IPS-NIHi11 (cell line): ENCODE measurements around the gene KCNC4.

ENCODE experiments used
- DNase-seq: peaks from one replicate; pipeline ENCODE4 v3.0.0; 2012; ENCODE audit warnings: mixed read lengths, low spot score

Gene KCNC4

DNA sequence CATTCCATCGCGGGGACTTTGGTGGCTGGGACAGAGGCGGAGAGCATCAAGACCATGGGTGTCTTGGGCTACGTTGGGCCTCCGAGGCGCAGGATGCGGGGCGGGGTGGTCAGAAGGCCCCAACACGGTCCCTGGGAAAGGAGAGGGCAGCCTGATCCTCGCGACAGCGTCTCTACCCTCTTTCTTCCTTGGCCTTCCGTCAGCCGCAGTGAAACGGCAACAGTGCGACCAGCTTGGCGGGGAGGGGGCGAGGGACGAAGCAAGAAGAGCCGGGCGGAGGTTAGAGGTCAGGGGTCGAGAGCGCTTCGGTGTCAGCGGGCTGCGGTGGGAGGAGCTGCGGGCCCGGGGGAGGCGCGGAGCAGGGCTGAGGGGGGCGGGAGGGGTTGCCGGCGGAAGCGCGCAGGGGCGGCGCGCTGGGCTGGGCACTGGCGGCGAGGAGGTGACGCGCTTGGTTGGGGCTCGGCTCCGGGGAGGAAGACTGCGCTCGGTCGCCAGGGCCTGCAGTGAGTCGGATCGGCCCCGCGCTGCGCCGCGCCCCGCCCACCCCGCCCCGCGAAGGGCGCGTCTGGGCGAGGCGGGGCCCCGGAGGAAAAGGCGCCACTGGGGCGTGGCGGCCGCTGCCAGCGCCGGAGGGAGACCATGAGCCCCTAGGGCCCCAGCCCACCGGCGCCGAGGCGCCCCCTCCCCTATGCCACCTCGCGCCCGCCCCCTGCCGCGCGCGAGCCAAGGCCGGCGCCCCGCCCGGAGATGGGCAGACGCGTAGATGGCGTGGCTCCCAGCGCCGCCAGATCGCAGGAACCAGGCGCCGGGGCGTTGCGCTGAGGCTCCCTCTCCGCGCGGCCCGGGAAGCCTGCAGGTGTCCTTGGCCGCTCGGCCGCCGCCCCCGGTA lies at the start of gene KCNC4:
KCNC4 (plus strand) TSS at position 600 of the 889 bp plus-strand sequence. CDS start 1,186 bp downstream, outside the sequence.
- peak; percentile 92 for DNase-seq

DNA sequence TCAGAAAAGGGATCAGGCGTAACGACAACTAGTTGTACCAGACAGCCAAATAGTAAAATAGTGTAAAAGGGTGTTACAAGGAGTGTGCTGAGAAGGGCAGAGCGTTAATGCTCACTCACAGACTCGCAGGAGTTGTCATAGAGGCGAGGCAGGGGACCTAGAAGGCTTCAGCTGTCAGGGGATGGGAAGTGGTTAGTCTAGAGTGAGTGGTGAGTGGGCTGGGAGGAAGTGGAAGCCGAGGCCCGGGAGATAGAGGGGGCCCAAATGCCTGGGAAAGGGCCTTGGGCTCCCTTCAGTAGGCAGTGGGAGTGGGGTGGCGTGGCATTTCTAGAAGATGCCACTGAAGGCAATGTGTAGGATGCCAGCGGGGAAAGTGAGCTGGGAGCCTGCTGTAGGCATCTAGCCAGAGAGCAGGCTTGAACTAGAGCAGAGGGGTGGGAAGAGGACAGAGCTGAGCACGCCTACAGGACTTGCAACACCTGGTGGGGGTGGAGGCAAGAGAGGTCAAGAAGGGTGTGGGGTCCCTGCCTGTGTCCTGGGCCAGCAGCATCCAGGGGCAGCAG lies 49.5 kb upstream of the KCNC4 start:
- no peak for DNase-seq

DNA sequence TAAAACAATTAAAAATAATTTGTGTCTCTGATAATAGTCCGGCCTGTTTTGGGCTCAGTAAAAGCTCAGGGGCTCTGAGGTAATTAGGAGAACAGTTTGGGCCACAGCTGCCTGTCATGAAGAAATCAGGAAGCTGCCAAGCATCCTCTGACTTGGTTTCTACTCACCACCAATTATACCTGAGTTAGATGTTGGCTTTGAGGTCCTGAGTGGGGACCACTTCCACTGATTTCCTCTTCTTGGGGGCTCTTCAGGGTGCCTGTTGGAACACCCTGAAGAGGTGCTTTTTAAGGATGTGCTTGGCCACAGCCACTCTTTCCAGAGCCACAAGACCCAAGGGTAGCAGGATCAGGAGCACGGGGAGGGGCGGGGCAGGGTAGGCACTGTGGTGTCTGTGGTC lies 48.9 kb upstream of the KCNC4 start:
- no peak for DNase-seq

DNA sequence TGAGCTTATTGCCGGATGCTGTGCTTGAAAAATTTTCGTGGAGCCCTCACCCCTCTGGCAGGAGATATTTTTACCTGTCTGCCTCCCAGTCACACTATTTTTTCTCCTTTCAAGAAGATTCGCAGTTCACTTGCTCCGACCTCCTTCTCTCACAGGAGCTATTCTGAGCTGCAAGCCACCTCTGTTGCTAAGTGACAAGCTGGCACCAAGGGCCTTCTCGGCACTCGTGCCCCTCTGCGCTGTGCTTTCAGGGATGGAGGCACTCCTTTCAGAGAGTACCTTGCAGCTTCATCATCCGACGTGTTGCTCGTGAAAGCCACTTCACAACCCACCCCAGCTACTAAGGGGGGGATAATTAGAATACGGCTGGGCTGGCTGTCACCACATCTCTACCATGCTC lies 48.3 kb upstream of the KCNC4 start:
- no peak for DNase-seq

DNA sequence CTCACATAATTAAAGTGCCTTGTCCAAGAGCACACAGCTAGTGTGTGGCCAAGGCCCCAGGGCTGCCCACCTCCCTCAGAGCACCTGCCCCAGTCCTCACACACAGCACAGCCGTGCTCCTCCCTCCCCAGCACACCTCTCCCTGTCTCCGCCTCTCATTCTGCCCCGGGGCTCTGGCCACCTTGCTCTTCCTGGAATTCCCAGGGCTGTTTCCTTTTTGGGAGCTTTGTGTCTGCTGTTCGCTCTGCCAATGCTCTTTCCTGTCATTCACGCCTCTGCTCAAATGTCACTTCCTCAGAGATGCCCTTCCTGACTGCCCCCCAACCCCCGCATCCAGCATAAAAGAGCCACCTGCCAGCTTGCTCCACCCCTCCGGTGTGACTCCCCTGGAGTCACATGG lies 46.5 kb upstream of the KCNC4 start:
- no peak for DNase-seq

DNA sequence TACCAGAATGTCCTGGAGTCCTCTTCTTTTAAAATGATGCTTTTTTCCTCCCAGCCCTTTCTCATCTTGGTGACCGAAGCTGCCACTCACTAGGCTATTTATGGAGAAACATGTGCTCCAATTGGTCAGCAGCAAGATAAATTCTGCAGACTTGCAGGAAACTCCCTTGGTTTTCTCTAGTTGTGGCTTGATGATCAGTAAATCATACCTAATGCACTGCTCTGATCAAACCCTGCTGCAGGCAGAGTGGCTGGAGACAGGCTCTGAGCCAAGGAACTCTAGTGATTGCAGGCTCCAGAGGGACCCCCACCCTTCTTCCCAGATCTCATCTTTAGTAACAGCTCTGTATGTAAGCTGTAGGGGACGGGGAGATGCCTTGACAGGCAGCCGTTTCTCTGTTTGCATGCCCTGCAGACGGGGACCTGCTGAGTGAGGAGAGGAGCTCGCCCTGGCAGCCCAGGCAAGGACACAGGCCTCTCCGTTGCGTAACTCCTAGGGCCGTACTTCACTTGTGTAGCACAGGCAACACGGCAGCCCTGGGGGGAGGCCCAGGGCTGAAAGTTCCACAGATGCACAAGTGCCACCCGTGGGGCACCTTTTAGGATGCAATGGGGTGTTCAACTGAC lies 45.3 kb upstream of the KCNC4 start:
- DNase-seq = no peak

DNA sequence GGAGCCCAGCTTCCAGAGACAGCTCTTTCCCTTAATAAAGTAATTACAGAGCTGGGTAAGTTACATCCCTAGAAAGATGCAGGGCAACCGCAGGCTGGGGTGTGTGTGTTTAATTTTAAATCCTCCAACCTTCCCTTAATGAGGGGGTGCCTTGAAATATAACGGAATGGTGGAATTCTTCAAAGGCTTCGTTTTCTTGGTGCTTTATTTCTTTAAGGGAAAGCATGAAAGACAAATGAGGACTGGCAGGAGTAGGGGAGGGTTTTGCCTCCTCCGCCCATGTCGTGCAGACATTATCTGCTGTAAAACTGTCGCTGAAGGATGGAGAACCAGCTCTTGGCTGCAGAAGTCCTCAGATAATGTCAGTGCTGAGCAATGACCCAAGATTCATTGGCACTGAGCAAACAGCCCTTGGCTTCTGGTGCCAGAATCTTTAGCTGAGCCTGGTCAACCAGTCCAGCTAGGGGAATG lies 44.3 kb upstream of the KCNC4 start:
- no peak for DNase-seq

DNA sequence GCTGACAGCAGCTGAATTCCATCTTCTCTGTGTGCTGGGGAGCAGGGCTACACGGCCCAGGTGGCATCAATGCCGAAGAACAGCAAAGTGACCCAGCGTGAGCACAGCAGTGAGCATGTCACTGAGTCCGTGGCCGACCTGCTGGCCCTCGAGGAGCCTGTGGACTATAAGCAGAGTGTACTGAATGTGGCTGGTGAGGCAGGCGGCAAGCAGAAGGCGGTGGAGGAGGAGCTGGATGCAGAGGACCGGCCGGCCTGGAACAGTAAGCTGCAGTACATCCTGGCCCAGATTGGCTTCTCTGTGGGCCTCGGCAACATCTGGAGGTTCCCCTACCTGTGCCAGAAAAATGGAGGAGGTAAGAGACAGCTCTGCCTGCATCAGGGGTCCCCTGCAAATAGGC lies 43.3 kb upstream of the KCNC4 start:
- DNase-seq = no peak

DNA sequence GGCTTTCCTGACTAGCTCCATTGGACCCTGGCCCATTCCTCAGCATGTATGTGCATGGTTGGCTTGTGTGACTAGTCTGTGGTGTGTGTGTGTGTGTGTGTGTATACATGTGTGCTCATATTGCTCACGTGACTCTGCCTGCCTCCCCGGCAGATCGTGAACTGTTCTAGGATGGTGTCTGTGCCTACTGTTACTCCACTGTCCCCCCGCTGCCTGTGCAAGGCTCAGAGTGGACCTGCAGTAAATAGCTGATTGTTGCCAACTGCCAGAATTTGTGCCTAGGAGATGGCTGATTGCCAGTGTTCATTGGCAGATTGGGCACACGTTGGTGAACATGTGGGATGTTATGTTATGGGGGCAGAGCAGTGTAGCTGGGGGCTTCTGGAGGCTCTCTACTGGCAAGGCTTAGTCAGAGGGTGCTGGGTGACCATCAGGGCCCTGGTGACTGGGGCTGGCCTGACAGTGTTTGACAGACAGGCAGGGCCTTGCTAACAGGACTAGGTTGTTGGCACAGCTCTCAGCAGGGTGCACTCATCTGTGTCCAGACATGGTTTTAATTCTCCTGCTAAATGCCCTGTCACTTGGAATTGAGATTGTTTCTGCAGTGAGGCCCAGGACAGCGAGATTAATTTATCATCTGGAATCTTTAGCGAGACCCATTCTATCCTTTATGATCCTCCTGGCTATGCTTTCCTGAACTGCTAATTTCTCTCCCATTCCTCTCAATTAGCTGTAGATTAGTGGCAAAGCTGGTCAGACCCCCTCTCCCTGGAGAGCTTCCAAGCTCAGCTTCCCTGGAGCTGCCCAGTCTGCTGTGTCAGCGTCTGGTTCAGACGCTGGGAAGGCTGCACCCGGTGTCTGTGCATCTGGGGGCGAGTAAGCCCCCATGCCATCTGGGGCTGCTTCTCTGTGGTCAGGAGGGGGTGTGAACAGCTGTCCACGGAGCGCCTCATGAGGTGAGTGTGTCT lies 39.1 kb upstream of the KCNC4 start:
- DNase-seq = peak; percentile 46

DNA sequence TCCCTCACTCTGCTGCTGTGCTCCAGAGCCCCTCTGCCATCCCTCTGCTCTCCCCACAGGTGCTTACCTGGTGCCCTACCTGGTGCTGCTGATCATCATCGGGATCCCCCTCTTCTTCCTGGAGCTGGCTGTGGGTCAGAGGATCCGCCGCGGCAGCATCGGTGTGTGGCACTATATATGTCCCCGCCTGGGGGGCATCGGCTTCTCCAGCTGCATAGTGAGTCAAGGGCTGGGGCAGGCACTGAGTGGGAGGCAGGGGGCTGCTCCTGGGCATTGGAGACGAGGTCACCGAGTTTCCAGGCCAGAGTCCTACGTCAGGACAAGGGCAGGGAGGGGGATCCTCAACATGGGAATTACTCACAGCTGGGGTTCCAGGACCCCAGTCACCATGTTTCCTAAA lies 38.1 kb upstream of the KCNC4 start:
- no peak for DNase-seq

DNA sequence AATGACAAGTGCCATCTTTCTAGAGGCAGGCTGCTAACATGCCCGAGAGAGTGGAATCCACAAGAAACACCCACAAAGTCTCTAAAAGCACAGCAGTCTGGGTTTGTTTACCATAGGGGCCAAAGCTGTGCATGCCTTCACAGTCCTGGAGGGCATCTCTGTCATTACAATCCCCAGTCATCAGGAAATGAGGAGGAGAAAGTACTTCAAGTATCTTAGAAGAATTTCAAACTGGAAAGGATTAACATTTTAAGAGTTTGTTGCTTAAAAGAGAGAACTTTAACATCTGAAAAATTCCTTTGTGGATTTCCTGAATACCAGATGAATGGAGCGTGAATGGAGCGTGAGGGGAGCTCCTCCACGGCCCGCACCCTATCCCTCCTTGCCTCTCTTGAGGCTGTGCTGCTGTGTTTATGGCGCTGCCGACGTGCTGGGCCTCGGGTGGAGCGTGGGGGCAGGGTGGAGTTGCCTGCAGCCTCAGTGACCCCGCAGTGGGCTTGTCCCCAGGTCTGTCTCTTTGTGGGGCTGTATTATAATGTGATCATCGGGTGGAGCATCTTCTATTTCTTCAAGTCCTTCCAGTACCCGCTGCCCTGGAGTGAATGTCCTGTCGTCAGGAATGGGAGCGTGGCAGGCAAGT lies 36.5 kb upstream of the KCNC4 start:
- no peak for DNase-seq

DNA sequence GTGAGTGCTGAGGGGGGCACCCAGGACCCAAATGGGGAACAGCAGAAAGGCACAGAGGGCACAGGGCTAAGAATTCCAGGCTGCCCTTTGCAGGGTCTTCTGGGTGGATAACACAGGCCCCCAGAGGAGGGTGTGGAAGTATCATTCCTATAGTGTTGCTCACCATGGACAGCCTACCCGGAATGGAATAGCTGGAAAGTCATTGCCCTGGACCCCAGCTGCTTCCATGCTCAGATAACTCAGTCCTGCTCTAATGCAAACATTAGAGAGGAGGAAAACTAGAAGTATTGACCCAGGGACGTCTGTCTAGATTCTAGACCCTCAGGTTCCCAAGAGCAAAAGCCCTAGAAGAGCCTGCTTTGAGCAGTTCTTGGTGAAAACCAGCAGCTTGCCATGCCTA lies 35.2 kb upstream of the KCNC4 start:
- no peak for DNase-seq

DNA sequence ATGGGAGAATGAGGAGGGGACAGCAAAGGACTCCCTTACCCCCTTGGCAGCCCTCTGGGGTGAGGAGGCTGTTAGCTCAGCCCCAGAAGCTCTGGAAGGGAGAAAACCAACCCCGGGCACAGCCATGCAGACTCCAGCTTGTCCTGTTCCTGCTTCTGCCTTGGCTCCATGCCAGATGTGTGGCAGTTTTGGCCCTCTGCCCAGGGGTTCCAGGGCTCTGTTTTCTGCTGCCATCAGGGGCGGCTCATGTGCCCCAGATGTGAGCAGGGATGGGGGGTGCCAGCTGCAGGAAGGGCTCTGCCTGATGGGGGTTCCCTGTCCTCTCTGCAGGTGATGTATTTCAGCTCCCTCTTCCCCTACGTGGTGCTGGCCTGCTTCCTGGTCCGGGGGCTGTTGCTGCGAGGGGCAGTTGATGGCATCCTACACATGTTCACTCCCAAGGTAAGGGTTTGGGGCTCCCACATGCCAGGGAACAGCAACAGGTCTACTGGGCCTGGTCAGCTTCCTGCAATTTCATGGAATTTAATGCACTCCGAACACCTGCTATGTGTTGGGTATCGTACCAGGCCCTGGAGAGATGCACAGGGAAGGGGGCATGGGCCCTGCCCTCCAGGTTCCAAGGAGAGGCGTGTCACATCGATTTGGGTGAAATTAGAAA lies 33.7 kb upstream of the KCNC4 start:
- DNase-seq = no peak

DNA sequence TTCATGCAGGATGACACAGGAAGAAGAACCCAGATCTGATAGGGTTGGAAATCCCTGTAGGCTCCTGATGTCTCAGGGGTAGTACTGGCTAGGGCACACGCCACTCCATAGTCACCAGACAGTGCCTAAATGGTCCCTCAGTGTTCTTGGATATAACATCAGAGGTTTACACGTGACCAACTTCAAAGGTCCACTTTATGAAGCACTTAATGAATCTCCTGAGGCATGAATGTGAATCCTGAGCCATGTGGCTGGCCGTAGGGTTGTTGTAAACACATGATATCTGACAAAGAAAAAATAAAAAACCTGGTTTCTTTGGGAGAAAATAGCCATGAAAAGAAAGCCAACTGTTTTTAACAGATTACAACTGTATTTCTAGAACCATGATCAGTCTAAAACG lies 32.3 kb upstream of the KCNC4 start:
- no peak for DNase-seq

DNA sequence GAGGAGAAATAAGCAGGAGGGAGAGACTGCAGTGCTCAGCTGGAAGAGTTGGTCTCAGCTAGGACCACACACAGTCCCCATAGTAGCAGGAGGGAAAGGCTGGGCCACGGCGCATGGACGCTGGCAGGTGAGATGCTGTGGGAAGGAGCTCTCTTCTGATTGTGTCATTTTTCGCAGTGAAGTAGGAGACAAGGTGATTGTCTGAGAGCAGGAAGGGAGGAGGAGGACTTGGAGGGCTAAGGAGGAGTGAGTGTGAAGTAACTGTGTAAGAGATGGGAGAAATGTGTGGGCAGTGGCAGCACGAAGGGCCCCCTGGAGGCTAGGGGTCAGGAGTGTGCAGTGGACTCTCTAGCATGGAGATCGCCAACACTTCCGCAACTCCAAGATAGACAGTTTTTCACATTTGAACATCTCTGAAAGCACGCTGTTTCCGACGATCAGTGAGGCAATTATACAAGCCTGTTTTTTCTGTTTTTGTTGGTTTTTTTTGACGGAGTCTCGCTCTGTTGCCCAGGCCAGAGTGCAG lies 26.4 kb upstream of the KCNC4 start:
- DNase-seq = no peak

DNA sequence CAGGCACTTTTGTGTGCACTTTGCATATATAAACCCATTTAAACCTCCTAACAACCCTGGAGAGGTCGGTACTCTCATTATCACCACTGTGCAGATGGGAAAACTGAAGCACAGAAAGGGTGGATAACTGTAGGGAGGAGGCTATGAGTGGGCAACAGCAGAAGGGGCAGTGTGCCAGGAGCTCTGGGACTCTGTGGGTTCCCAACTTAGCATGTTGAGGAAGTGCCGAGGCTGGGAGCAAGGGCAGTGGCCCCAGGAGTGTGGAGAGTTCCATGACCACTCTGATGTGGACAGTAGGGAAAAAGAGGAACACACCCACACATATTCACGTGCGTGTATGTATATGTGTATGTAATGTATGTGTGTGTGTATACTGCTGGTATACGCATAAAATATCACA lies 25.7 kb upstream of the KCNC4 start:
- DNase-seq = no peak

DNA sequence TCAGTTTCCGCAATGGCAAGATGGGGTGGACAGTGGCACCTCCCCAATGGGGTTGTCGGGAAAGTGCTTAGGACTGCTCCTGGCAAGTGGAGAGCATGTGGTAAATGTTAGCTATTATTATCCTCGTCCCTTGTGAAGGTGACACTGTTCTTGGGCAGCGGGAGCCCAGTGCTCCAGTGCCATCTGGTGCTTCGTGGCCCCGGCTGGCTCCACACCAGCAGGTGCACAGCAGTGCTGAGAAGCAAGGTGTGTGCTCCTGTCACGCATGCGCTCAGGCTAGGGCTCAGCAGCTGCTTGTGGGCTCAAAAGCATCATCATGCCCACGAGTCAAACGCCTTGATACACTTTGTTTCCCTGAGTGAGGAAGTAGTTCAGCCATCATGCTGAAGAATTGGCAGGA lies 24.9 kb upstream of the KCNC4 start:
- no peak for DNase-seq

DNA sequence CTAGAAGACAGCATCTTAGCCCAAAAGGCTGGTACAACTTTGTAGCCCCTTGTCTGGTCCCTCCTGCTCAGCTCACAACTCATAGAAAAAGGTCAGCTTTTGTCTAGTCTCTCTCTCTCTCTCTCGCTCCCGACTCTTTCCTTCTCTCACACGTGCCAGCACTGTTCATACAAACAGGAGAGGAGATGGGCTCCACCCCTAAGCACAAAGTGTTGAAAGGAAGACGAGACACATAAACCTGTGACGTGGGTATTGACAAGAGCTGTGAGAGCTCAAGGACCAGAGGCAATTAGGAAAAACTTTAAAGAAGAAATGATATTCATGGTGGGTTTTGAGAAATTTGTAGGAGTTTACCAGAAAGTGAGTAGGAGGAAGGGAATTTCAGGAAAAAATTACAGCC lies 23.6 kb upstream of the KCNC4 start:
- DNase-seq = no peak

DNA sequence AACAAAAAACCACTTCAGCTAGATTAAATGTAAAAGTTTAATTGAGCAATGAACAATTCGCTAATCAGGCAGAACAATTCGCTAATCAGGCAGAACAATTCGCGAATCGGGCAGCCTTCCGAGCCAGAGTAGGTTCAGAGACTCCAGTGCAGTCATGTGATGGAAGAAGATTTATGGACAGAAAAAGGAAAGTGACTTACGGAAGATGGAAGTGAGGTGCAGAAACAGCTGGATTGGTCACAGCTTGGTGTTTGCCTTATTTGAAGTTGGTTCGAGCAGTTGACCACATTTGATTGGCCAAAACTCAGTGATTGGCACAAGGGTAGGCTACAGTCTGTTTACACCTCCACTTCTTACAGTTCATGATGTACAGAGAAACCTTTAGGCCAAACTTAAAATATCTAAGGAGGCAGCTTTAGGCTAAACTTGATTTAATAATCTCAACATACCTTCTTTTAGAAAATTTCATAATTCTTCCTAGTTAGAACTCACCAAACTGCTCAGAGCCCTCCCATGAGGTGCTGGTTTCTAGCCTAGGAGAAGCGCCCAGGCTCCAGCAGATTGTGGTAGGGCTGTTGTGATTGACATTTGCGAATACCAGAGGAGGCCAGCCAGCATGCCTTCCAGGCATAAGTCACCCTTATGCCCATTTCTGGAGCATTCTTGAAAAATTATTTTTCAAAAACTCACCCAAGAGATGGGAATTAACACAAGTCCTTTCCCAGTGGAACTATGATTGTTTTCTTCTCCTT lies 22.8 kb upstream of the KCNC4 start:
- DNase-seq = no peak

DNA sequence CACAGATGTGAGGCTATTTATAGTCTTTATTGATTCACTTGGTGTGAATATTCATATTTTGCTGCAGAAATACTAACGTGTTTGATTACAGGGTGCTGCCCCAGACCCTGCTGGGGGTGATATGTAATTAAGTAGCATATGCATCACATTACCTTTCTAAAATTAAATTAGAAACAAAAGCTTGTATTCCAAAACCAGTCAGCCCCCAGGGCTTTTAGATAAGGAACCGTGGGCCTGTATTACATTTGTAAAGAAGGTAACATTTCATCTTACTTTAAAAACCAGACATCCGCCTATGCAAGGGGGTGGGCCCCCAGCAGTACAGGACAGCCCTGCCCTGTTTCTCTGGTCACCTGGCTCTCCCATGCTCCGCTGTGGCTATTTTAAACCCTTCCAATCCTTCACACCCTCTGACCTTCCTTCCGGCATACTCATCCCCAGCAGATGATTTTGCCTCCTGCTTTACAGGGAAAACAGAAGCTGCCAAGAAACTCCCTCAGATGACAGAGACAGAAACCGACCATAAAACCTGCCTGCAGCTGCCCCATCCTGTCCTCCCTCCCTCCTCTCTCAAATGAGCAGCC lies 22.0 kb upstream of the KCNC4 start:
- DNase-seq = no peak
